Prostate gland (tissue), 2 donors: ENCODE results near the gene RHOT2.

ENCODE experiments used
- CTCF ChIP-seq, 4 experiments: fragments of 200-600 bp in 2 of 4; fragments of 450-650 bp in 2 of 4; sonication (generic) in 2 of 4; IDR thresholded peaks; 1 replicate in 3 of 4; 2 replicates in 1 of 4; pipeline ENCODE4 v1.5.1; 2016 to 2019; ENCODE audit warnings: antibody characterized with exemption in 4 of 4, mild to moderate bottlenecking in 2 of 4, moderate library complexity in 2 of 4
- POLR2A ChIP-seq: fragments of 450-650 bp; IDR thresholded peaks from one replicate; pipeline ENCODE4 v1.6.1; 2016; ENCODE audit warnings: antibody characterized with exemption, mild to moderate bottlenecking
- POLR2AphosphoS5 ChIP-seq: sonication (generic); formaldehyde crosslinking; IDR thresholded peaks from one replicate; pipeline ENCODE4 v1.6.1; 2017; ENCODE audit warnings: antibody characterized with exemption

- TF ChIP-seq CTCF (IDR thresholded peaks at IDR 0.05) (no peak), POLR2AphosphoS5 (no peak), POLR2A (no peak)
Observed at GRCh38 chr16:683396-684070, 15.6 kb downstream of the RHOT2 start.
